ENCODE results near the gene ACSS1.

The ACSS1 gene

GRCh38 chr20:24998121-24998520 lies 59.8 kb downstream of the ACSS1 start:
- no peak overlapping the region for H3K27ac ChIP-seq
- DNase-seq (ENCODE audit: low read depth, low spot score): no peak

DNA sequence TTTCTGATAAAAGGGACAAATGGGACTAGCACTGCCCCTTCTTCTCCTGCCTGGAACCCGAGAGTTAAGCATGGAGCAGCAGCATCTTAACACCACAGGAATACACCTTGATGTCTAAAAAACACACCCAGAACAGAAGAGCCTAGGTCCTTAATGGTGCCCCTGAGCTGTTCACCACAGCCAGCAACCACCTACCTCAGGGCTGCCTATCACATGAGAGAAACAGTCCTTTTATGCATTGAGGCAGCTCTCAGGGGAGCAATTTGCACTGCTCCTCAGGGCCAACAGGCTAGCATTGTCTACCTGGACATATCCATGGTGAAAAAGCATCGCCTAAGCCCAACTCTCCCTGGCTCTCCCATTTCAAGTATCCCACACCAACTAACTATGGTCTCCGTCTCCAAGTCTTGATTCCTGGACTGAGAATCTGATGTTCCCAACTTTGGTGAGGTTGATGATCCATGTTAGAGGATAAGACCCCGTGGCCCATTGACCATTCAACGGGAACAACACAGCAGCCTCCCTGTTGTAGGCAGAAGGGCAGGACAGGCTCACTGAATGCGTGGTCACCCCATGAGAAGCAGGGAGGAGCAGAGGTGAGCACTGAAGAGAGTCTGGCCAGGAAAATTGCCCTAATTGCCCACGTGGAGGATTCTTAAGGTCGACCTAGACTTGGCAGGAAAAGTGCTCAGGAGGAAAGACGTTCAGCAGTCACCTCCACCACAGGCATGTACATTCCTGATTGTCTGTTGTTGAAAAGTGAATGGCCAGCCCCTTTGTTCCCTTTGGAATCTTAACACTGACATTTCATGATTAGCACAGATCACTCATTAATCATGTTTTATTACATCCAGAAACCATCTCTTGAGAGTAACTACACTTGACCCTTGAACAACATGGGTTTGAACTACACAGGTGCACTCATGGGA lies 61.2 kb downstream of the ACSS1 start:
- H3K27ac ChIP-seq: no peak overlapping the region
- no peak for DNase-seq (ENCODE audit: low read depth, low spot score)

- DNase-seq (ENCODE audit: low read depth, low spot score): no peak
- H3K27ac ChIP-seq: no peak overlapping the region
Observed at GRCh38 chr20:24995741-24996448, 62.0 kb downstream of the ACSS1 start.

GRCh38 chr20:24994470-24995368 lies 63.2 kb downstream of the ACSS1 start:
- H3K27ac ChIP-seq: no peak overlapping the region
- no peak for DNase-seq (ENCODE audit: low read depth, low spot score)

DNA sequence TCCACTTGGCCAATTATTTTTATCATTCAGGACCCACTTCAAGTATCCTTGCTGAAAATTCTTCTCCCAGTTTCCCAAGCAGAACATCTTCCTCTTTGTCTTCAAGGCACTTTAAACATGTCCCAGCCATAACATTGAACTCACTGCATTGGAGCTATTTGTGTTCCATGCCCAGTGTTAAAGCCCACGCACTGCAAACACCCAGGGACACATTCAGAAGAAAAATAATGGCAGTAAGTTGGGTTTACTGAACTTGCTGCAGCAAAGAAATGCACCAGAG lies 63.8 kb downstream of the ACSS1 start:
- H3K27ac ChIP-seq: peak overlapping the region; percentile 72
- no peak for DNase-seq (ENCODE audit: low read depth, low spot score)

DNA sequence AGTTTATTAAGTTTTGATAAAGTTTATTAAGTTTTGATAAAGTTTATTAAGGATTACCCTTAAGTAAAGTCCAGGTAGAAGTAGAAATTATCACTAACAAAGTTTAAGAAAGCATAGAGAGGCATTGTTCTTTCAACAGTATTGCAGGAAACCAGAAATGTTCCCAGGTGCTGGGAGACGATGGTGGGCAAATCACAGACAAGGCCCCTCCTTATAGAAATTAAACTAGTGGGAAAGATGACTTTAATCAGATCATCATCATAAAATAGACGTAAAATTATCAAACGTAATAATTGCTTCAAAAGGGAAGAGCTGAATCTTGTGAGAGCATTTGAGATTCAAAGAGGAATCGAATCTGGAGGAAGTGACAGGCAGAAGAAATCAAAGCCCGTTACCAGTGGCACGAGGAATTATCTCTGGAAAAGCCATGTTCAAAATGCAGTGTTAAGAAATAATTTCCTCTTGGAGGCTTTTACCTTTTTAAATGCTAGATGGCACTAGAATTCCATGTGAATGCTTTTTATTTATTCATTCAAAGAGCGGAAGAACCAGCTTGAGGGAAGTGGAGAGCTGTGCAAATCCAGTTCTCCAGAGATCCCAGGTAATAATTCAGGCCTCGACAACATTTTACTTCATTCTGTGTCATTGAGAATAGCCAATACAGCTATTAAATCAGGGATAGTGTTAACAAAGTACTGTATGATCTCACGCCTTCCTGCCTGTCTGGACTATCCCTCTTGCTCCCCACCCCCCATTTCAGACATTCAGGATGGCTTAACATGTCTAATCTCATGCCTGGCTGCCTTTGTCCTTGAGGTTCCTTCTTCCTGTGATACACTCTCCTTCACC lies 64.4 kb downstream of the ACSS1 start:
- DNase-seq (ENCODE audit: low read depth, low spot score): no peak
- peak overlapping the region; percentile 72 for H3K27ac ChIP-seq

- peak; percentile 39 for DNase-seq (ENCODE audit: low read depth, low spot score)
- H3K27ac ChIP-seq: peak within 1 kb of the TSS; percentile 72
Observed at GRCh38 chr20:24992487-24993205, 65.3 kb downstream of the ACSS1 start, which contains the start of gene APMAP. Gene APMAP (minus strand): TSS chr20:24992751. CDS start chr20:24992688, 63 bp downstream.

DNA sequence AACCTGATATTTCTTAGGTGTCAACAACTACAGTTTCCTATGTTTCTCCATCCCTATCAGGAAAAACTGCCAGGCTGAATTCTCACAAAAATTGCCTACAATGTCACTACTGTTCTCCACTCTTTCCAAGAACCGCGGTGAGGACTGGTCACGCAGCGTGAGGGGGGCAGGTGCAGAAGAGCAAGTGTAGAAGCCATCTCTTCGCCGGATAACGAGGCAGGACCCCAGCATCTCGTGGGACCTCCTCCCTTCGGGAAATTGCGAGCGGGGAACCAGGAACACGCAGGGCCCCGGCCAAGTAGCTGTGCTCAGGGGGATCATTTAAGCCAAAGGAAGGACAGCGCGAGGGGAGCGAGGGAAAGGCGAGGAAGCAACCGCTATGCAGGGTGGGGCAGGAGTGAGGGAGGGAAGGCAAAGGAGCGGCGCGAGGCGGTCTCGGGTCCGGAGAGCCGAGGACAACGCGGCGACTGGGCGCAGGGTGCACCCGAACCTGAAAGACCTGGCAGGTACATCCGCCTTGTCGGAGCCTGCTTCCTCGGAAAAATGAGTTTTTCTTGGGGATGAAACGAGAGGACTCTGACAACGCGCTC lies 65.9 kb downstream of the ACSS1 start:
- peak overlapping the region; percentile 72 for H3K27ac ChIP-seq
- no peak for DNase-seq (ENCODE audit: low read depth, low spot score)

DNA sequence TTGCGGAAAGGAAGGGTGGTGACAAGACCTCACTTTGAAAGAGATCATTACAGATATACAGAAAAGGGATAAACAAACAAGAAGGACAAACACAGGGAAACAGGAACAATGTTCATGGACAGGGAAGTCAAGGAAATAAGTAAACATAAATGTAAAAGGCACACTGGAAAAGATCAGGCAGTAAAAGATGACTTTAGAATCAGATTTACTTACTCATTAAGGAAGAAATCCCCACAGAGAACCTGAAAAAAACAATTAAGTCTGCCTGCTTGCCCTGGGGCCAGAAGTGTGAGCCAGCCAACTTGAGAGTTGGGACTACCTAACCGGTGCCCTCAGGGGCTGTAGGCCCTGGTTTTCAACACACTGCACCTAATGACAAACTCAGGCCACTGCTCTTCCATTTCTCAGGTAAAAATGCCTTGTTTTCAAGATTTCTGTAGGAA lies 67.1 kb downstream of the ACSS1 start:
- H3K27ac ChIP-seq: no peak overlapping the region
- DNase-seq (ENCODE audit: low read depth, low spot score): no peak

GRCh38 chr20:24989162-24989561 lies 68.8 kb downstream of the ACSS1 start:
- DNase-seq (ENCODE audit: low read depth, low spot score): no peak
- no peak overlapping the region for H3K27ac ChIP-seq

DNA sequence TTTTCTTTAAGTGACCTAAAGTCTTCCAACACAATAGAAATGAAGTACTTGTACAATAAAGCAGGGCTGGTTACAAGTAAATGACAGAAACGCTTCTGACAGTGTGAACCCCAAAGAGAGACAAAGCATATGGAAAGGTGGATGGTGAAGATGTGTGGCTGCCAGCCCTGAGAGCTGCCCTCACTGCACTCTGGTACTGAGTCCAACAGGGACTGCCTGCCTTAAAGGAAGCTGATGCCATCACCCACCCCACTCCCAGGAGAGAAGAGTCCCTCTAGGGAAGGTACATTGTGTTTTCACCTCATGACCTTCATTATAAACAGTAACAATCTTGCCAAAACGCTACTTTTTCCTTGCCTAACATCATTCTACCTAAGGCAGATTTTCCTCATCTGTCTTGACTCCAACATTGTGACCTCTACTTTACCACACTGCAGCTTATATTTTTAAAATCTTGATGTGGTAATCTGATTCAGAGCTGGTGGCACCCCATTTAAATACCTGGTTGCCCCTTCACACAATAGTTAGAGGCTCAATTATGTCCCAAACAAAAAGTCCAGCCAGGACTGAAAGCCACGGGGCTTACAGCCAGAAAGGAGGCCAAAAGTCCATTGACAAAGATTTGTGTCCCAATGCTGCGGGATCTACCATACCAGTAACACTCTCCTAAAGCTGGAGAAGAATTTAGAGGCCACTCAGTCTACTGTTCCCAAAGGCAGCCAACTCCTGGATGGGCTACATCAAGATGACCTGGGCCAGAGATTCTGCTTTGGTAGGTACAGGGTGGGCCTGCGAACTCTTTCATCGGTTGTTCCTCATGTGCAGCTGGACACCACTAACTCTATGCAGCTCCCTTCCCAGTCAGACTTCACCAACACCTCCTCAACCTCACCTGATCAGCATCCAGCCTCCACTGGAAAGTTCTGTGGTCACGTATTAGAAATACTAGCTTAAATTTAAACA lies 69.8 kb downstream of the ACSS1 start:
- no peak for DNase-seq (ENCODE audit: low read depth, low spot score)
- H3K27ac ChIP-seq: peak overlapping the region; percentile 27

- peak overlapping the region; percentile 27 for H3K27ac ChIP-seq
- peak; percentile 46 for DNase-seq (ENCODE audit: low read depth, low spot score)
Observed at GRCh38 chr20:24987244-24987643, 70.7 kb downstream of the ACSS1 start.

- no peak for DNase-seq (ENCODE audit: low read depth, low spot score)
Observed at GRCh38 chr20:24986436-24987015, 71.4 kb downstream of the ACSS1 start.

DNA sequence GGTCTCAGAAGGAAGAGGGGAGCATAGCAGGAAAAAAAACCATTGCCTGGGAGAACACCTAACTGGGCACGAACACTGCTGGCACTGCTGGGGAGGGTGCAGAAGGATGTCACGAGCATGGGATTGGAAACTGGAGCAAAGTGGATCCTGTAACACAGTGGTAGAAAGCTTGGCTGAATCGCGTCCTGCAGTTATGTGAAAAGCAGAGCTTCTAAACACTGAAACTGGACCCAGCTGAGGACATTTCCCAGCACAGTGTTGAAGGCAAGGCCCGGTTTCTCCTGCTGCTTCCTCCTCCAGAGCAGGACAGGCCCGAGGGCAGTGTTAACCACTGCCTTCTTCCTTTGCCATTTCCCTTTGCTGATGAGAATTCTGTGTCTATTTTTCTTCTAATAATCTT lies 72.1 kb downstream of the ACSS1 start:
- no peak overlapping the region for H3K27ac ChIP-seq
- DNase-seq (ENCODE audit: low read depth, low spot score): no peak

More at GRCh38 chr20:24986436-24987015, 71.4 kb downstream of the ACSS1 start:
- H3K27ac ChIP-seq: no peak overlapping the region

GRCh38 chr20:24984961-24985640 lies 72.8 kb downstream of the ACSS1 start:
- no peak for DNase-seq (ENCODE audit: low read depth, low spot score)
- no peak overlapping the region for H3K27ac ChIP-seq

- H3K27ac ChIP-seq: no peak overlapping the region
- DNase-seq (ENCODE audit: low read depth, low spot score): no peak
Observed at GRCh38 chr20:24983896-24984295, 74.0 kb downstream of the ACSS1 start.

DNA sequence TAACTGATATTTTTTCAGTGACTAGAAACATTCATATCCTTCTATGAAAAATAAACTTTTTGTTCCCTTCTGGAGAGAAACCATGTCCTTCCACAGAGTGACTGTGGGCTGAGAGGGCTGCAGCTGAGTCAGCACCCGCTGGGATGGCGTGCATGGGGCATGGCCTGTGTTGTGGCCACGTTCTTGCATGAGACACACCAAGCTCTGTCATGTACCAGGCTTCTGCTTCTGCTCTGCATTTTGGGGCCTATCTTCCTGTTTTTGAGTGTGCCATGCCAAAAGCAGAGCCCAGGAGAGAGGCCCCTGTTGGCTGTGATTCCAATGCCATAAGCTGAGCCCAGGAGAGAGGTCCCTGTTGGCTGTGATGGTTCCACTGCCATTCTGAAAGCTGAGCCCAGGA lies 76.1 kb downstream of the ACSS1 start:
- H3K27ac ChIP-seq: no peak overlapping the region
- no peak for DNase-seq (ENCODE audit: low read depth, low spot score)

Data from epithelial cell of prostate (primary cell).